Neural progenitor cell (in vitro differentiated cells): Measurements from ENCODE around the gene GNG7.

Experiments used
- CTCF ChIP-seq: fragments of 200-600 bp; sonication (generic); IDR thresholded peaks from 2 replicates; pipeline ENCODE4 v1.5.1; 2017; ENCODE audit warnings: antibody characterized with exemption, mild to moderate bottlenecking
- EZH2 ChIP-seq: fragments of 200-600 bp; sonication (generic); IDR thresholded peaks from 2 replicates; pipeline ENCODE4 v1.6.1; 2017; ENCODE audit warnings: antibody characterized with exemption, mild to moderate bottlenecking, moderate library complexity
- EZH2phosphoT487 ChIP-seq: fragments of 200-600 bp; sonication (generic); IDR thresholded peaks from 2 replicates; pipeline ENCODE4 v1.6.1; 2017; ENCODE audit warnings: antibody characterized with exemption

- TF ChIP-seq CTCF (no peak), EZH2 (no peak), EZH2phosphoT487 (no peak)
These were observed 99.2 kb downstream of the GNG7 start for GRCh38 chr19:2603334-2603733.
